ENCODE results near the gene OR2AT4. TPM values are rescaled to one million over a fixed set of nuclear protein-coding genes. Genes with fewer than 3 reads are reported as not detected.

The OR2AT4 gene
- total and polyA plus RNA-seq, 10 donors, result not detected

- no peaks in the 10 kb centered on the region for H3K36me3 ChIP-seq
- peaks cover 0 to 11% (median 0%) of the 10 kb centered on the region in 8 donors for H3K9me3 ChIP-seq
- no peak for DNase-seq
- no peak overlapping the region for H3K27ac ChIP-seq
- WGBS, 5 donors, result 64 to 79% (median 71%) methylated on average over 9 of the region's 9 CpGs
- intact Hi-C loops (cut with DNase I; ENCODE audit: low total_unique reads), result no loop called here
- no peak for TF ChIP-seq CTCF (IDR thresholded peaks at IDR 0.05 in 8 of 11, conservative IDR thresholded peaks at IDR 0.05 in 3 of 11)
- TF ChIP-seq POLR2AphosphoS5 (IDR thresholded peaks at IDR 0.05), result no peak
- peaks cover 0 to 20% (median 0%) of the 10 kb centered on the region in 7 donors for H3K27me3 ChIP-seq (replicated peaks in 1 of 7)
- H3K4me3 ChIP-seq, result no peak overlapping the region
- peaks cover 0 to under 1% (median 0%) of the 10 kb centered on the region in 6 donors for H3K4me1 ChIP-seq
These were observed 8.8 kb upstream of the OR2AT4 start for GRCh38 chr11:75105462-75105925.

GRCh38 chr11:75103380-75104026 is 6.8 kb upstream of the OR2AT4 start:
- Histone ChIP-seq H3K27ac (no peak overlapping the region), H3K4me1 (peaks cover 0 to 4% (median 0%) of the 10 kb centered on the region in 6 donors), H3K9me3 (peaks cover 0 to 6% (median 0%) of the 10 kb centered on the region in 8 donors), H3K36me3 (no peaks in the 10 kb centered on the region), H3K27me3 (replicated peaks in 1 of 7) (peaks cover 0 to 20% (median 0%) of the 10 kb centered on the region in 7 donors), H3K4me3 (no peak overlapping the region)
- intact Hi-C loops (cut with DNase I; ENCODE audit: low total_unique reads), result no loop called here
- 74 to 82% (median 75%) methylated on average over 5 of the region's 5 CpGs for WGBS, 5 donors
- DNase-seq, result no peak
- TF ChIP-seq CTCF (IDR thresholded peaks at IDR 0.05 in 8 of 11, conservative IDR thresholded peaks at IDR 0.05 in 3 of 11) (no peak), POLR2AphosphoS5 (IDR thresholded peaks at IDR 0.05) (no peak), POLR2A (IDR thresholded peaks at IDR 0.05) (no peak)

- no peak for DNase-seq
- 82 to 91% (median 88%) methylated on average over 8 of the region's 8 CpGs for WGBS, 5 donors
- peaks cover 0 to 5% (median 0%) of the 10 kb centered on the region in 8 donors for H3K9me3 ChIP-seq
- H3K27me3 ChIP-seq (replicated peaks in 1 of 7), result peaks cover 0 to 38% (median 0%) of the 10 kb centered on the region in 7 donors
- intact Hi-C loops (cut with DNase I; ENCODE audit: low total_unique reads), result no loop called here
- H3K4me3 ChIP-seq, result no peak overlapping the region
- peaks cover 0 to 4% (median 0%) of the 10 kb centered on the region in 6 donors for H3K4me1 ChIP-seq
- no peak for TF ChIP-seq POLR2A (IDR thresholded peaks at IDR 0.05)
- TF ChIP-seq CTCF (IDR thresholded peaks at IDR 0.05 in 8 of 11, conservative IDR thresholded peaks at IDR 0.05 in 3 of 11), result no peak
- no peak overlapping the region for H3K27ac ChIP-seq
- no peaks in the 10 kb centered on the region for H3K36me3 ChIP-seq
These were observed 4.9 kb upstream of the OR2AT4 start for GRCh38 chr11:75101424-75102128.

GRCh38 chr11:75100314-75100713 is 3.6 kb upstream of the OR2AT4 start:
- 28 to 40% (median 30%) methylated on average over 3 of the region's 3 CpGs for WGBS, 5 donors
- H3K9me3 ChIP-seq, result no peaks in the 10 kb centered on the region
- peaks cover 0 to 4% (median 0%) of the 10 kb centered on the region in 6 donors for H3K4me1 ChIP-seq
- H3K27me3 ChIP-seq (replicated peaks in 1 of 7), result peaks cover 0 to 47% (median 0%) of the 10 kb centered on the region in 7 donors
- TF ChIP-seq POLR2A (IDR thresholded peaks at IDR 0.05), result no peak
- TF ChIP-seq POLR2AphosphoS5 (IDR thresholded peaks at IDR 0.05), result no peak
- TF ChIP-seq CTCF (IDR thresholded peaks at IDR 0.05 in 8 of 11, conservative IDR thresholded peaks at IDR 0.05 in 3 of 11), result no peak
- H3K27ac ChIP-seq, result no peak overlapping the region
- DNase-seq, result no peak
- no peaks in the 10 kb centered on the region for H3K36me3 ChIP-seq
- intact Hi-C loops (cut with DNase I; ENCODE audit: low total_unique reads), result no loop called here
- no peak overlapping the region for H3K4me3 ChIP-seq
